ENCODE data around the gene ENDOV.

DNA sequence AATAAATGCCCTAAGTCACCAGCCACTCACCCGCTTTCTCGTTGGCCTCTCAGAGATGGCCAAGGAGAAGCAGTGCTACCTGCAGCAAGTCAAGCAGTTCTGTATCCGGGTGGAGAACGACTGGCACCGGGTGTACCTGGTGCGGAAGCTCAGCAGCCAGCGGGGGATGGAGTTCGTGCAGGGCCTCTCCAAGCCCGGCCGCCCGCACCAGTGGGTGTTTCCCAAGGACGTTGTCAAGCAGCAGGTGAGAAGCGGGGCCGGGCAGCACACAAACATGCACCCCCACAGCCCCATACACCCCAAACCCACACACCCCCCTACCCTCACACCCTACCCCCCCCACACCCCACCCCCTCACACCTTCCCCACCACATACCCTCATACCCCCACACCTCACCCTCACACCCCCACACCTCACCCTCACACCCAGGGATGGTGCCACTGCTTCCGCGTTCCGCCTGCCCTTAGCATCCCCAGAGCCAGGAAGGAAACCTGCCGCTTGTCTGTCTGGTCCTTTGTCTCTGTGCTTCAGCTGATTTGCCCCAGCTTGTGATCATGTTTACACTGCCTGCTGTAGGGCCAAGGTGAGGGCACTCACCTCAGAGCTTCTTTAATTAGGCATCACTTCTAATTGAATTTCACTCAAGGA is 41.9 kb upstream of the ENDOV start:
- no peak for TF ChIP-seq POLR2A (IDR thresholded peaks at IDR 0.05)
- TF ChIP-seq, protein P1, sequence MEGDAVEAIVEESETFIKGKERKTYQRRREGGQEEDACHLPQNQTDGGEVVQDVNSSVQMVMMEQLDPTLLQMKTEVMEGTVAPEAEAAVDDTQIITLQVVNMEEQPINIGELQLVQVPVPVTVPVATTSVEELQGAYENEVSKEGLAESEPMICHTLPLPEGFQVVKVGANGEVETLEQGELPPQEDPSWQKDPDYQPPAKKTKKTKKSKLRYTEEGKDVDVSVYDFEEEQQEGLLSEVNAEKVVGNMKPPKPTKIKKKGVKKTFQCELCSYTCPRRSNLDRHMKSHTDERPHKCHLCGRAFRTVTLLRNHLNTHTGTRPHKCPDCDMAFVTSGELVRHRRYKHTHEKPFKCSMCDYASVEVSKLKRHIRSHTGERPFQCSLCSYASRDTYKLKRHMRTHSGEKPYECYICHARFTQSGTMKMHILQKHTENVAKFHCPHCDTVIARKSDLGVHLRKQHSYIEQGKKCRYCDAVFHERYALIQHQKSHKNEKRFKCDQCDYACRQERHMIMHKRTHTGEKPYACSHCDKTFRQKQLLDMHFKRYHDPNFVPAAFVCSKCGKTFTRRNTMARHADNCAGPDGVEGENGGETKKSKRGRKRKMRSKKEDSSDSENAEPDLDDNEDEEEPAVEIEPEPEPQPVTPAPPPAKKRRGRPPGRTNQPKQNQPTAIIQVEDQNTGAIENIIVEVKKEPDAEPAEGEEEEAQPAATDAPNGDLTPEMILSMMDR (IDR thresholded peaks at IDR 0.05): no peak

Measured in body of pancreas (tissue), 4 donors.